ENCODE results near the gene ERGIC3. TPM values are rescaled to one million over a fixed set of nuclear protein-coding genes. Genes with fewer than 3 reads are reported as not detected.

Gene ERGIC3
- total RNA-seq, 1 experiment from 2014 or later, result 265 TPM

GRCh38 chr20:35527122-35527769, 14.6 kb upstream of the ERGIC3 start:
- Histone ChIP-seq H3K4me3 (ENCODE audit: low read depth in 2 of 2, low read length in 2 of 2) (no peak overlapping the region), H3K27me3 (ENCODE audit: control insufficient read depth, insufficient read depth, low read length) (no peaks in the 10 kb centered on the region), H3K36me3 (ENCODE audit: control insufficient read depth, insufficient read depth, low read length) (no peaks in the 10 kb centered on the region), H3K4me1 (ENCODE audit: control insufficient read depth, insufficient read depth, low read length) (no peaks in the 10 kb centered on the region), H3K9me3 (ENCODE audit: control insufficient read depth, insufficient read depth, low read depth, low read length) (no peaks in the 10 kb centered on the region), H3K27ac (ENCODE audit: low read length) (no peak overlapping the region)
- ChIA-PET POLR2A (interaction anchor here (0.6 kb wide), 1 partner anchor 8 kb away, joined by 7 read pairs; no protein-coding TSS in a partner anchor), CTCF (no interaction called here)
- no peak for DNase-seq (ENCODE audit: low read depth, low spot score)
- in situ Hi-C loops (cut with HindIII; ENCODE audit: low pct_unique_long_range_greater_than_20kb, low sequenced_read_pairs), result no loop called here
- intact Hi-C loops (cut with micrococcal nuclease; ENCODE audit: unreplicated experiment), result no loop called here
- TF ChIP-seq POLR2AphosphoS5 (IDR thresholded peaks at IDR 0.05; ENCODE audit: low read depth, low read length) (no peak), TCF7L2 (IDR thresholded peaks at IDR 0.05; ENCODE audit: low read depth, low read length) (no peak), REST (IDR thresholded peaks at IDR 0.05; ENCODE audit: insufficient read depth in 1 of 2, low read depth in 2 of 2, low read length in 1 of 2) (no peak), SIN3A (IDR thresholded peaks at IDR 0.05; ENCODE audit: borderline replicate concordance, insufficient read depth, low read depth, low read length) (no peak)
- TF ChIP-seq, protein P1, sequence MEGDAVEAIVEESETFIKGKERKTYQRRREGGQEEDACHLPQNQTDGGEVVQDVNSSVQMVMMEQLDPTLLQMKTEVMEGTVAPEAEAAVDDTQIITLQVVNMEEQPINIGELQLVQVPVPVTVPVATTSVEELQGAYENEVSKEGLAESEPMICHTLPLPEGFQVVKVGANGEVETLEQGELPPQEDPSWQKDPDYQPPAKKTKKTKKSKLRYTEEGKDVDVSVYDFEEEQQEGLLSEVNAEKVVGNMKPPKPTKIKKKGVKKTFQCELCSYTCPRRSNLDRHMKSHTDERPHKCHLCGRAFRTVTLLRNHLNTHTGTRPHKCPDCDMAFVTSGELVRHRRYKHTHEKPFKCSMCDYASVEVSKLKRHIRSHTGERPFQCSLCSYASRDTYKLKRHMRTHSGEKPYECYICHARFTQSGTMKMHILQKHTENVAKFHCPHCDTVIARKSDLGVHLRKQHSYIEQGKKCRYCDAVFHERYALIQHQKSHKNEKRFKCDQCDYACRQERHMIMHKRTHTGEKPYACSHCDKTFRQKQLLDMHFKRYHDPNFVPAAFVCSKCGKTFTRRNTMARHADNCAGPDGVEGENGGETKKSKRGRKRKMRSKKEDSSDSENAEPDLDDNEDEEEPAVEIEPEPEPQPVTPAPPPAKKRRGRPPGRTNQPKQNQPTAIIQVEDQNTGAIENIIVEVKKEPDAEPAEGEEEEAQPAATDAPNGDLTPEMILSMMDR (IDR thresholded peaks at IDR 0.05), result no peak
- BruUV-seq (replicated peaks), result no TSS peak
- ATAC-seq, result no peak

DNA sequence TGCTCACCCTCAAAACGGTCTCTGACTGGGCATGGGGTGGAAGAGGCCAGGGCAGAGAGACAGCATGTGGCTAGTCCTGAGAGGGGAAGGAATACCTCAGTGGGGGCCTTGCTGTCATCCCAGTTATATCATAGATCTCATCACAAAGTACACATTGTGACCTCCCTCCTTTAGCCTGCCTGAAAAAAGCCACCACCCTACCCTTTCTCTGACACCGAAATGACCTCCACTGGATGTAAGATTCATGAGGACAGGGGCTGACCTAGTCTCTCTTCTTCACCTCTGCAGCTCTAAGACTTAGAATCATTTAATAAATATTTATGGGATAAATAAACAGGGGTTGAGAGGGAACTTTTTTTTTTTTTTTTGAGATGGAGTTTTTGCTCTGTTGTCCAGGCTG, 12.3 kb upstream of the ERGIC3 start, which contains the start of gene C20orf173:
C20orf173 (minus strand) TSS at position 101 of the 400 bp plus-strand sequence. CDS start 279 bp downstream, outside the sequence.
- Histone ChIP-seq H3K27me3 (ENCODE audit: control insufficient read depth, insufficient read depth, low read length) (no peaks in the 10 kb centered on the region), H3K27ac (ENCODE audit: low read length) (no peak within 1 kb of the TSS), H3K36me3 (ENCODE audit: control insufficient read depth, insufficient read depth, low read length) (no peaks in the 10 kb centered on the region), H3K4me3 (ENCODE audit: low read depth in 2 of 2, low read length in 2 of 2) (no peak within 1 kb of the TSS), H3K4me1 (ENCODE audit: control insufficient read depth, insufficient read depth, low read length) (no peaks in the 10 kb centered on the region), H3K9me3 (ENCODE audit: control insufficient read depth, insufficient read depth, low read depth, low read length) (no peaks in the 10 kb centered on the region)
- intact Hi-C loops (cut with micrococcal nuclease; ENCODE audit: unreplicated experiment) (no loop called here), in situ Hi-C loops (cut with HindIII; ENCODE audit: low pct_unique_long_range_greater_than_20kb, low sequenced_read_pairs) (no loop called here)
- POLR2A ChIA-PET, result interaction anchor here (0.7 kb wide), 1 partner anchor 195 kb away, joined by 6 read pairs; no protein-coding TSS in a partner anchor
- DNase-seq (ENCODE audit: low read depth, low spot score) (no peak), ATAC-seq (no peak)
- no TSS peak for BruUV-seq (replicated peaks)
- CTCF ChIA-PET, result interaction anchor here (0.7 kb wide), 1 partner anchor 37 kb away, joined by 6 read pairs; no protein-coding TSS in a partner anchor
- TF ChIP-seq SIN3A (IDR thresholded peaks at IDR 0.05; ENCODE audit: borderline replicate concordance, insufficient read depth, low read depth, low read length) (no peak), POLR2AphosphoS5 (IDR thresholded peaks at IDR 0.05; ENCODE audit: low read depth, low read length) (no peak), REST (IDR thresholded peaks at IDR 0.05; ENCODE audit: insufficient read depth in 1 of 2, low read depth in 2 of 2, low read length in 1 of 2) (no peak), TCF7L2 (IDR thresholded peaks at IDR 0.05; ENCODE audit: low read depth, low read length) (no peak)
- TF ChIP-seq, protein P1 (IDR thresholded peaks at IDR 0.05), result no peak

Measured in Panc1 (cell line).